Karpas-422 (cell line): ENCODE measurements around the gene SNX19. TPM values are rescaled to one million over a fixed set of nuclear protein-coding genes. Genes with fewer than 3 reads are reported as not detected.
"Not testable (repeated sequence)": the region's sequence is repeated elsewhere in the genome, so short reads cannot be mapped to it uniquely, and the experiment has no call there.

Experiments
- DNase-seq: peaks from one replicate; pipeline ENCODE4 v3.0.0-alpha.2; 2015
- H2AFZ ChIP-seq: fragments of 200-600 bp; sonication (generic); 2 replicates; pipeline ENCODE4 v1.6.1; 2014; ENCODE audit warnings: antibody characterized with exemption, low read length, mixed read lengths
- H3K27ac ChIP-seq: fragments of 200-600 bp; sonication (generic); 2 replicates; pipeline ENCODE4 v1.5.1; 2014; ENCODE audit warnings: mild to moderate bottlenecking, low read length, moderate library complexity
- H3K27me3 ChIP-seq: fragments of 200-600 bp; sonication (generic); 2 replicates; pipeline ENCODE4 v1.6.1; 2014; ENCODE audit warnings: low read length, mixed read lengths
- H3K36me3 ChIP-seq: fragments of 200-600 bp; sonication (generic); 2 replicates; pipeline ENCODE4 v1.6.1; 2014; ENCODE audit warnings: low read length, mixed read lengths; ENCODE audit not compliant: insufficient read depth
- H3K4me1 ChIP-seq: fragments of 200-600 bp; sonication (generic); 2 replicates; pipeline ENCODE4 v1.6.1; 2014; ENCODE audit warnings: mild to moderate bottlenecking, low read length, mixed read lengths
- H3K4me2 ChIP-seq: fragments of 200-600 bp; sonication (generic); 2 replicates; pipeline ENCODE4 v1.6.1; 2014; ENCODE audit warnings: low read length, low read depth, mild to moderate bottlenecking; ENCODE audit not compliant: poor library complexity, severe bottlenecking
- H3K4me3 ChIP-seq: fragments of 200-600 bp; sonication (generic); 2 replicates; pipeline ENCODE4 v1.5.1; 2014; ENCODE audit warnings: mild to moderate bottlenecking, antibody characterized with exemption, low read length, mixed read lengths
- H3K79me2 ChIP-seq: fragments of 200-600 bp; sonication (generic); 2 replicates; pipeline ENCODE4 v1.6.1; 2014; ENCODE audit warnings: mild to moderate bottlenecking, low read length, mixed read lengths
- H3K9ac ChIP-seq: fragments of 200-600 bp; sonication (generic); 2 replicates; pipeline ENCODE4 v1.6.0; 2014; ENCODE audit warnings: low read length
- H3K9me2 ChIP-seq: fragments of 200-600 bp; sonication (generic), shearing (Covaris generic); replicated peaks from 2 replicates; pipeline ENCODE4 v1.6.0; 2014; ENCODE audit warnings: mild to moderate bottlenecking, low read length, moderate library complexity; ENCODE audit not compliant: insufficient read depth
- H3K9me3 ChIP-seq: fragments of 300-700, 200-600 bp; sonication (generic); 2 replicates; pipeline ENCODE4 v1.6.1; 2014; ENCODE audit warnings: low read length, mixed read lengths
- H4K20me1 ChIP-seq: fragments of 200-600 bp; sonication (generic); 2 replicates; pipeline ENCODE4 v1.6.1; 2014; ENCODE audit warnings: mild to moderate bottlenecking, antibody characterized with exemption, low read length, low read depth; ENCODE audit not compliant: insufficient read depth
- total RNA-seq: library from RNA; depleted of rRNA; stranded (reverse); fragments of >200 nt; shearing (Covaris generic); gene quantifications from 2 replicates; pipeline ENCODE4 v1.2.3, GENCODE V29; 2014; ENCODE audit warnings: low replicate concordance

SNX19 gene
- total RNA-seq, 1 experiment from 2014 or later: 30.7 TPM

GRCh38 chr11:130937051-130937450, 20.8 kb upstream of the SNX19 start:
- Histone ChIP-seq H4K20me1 (no peaks in the 10 kb centered on the region), H3K9me3 (no peaks in the 10 kb centered on the region), H3K79me2 (no peaks in the 10 kb centered on the region), H3K27ac (no peak overlapping the region), H3K27me3 (no peaks in the 10 kb centered on the region), H3K4me3 (no peak overlapping the region), H2AFZ (no peak overlapping the region), H3K4me1 (no peaks in the 10 kb centered on the region), H3K9ac (no peak overlapping the region), H3K36me3 (no peaks in the 10 kb centered on the region), H3K4me2 (no peak overlapping the region), H3K9me2 (no peaks in the 10 kb centered on the region)
- DNase-seq: no peak

- DNase-seq: no peak
- Histone ChIP-seq H3K9me2 (no peaks in the 10 kb centered on the region), H2AFZ (no peak overlapping the region), H4K20me1 (no peaks in the 10 kb centered on the region), H3K9me3 (no peaks in the 10 kb centered on the region), H3K36me3 (no peaks in the 10 kb centered on the region), H3K4me2 (no peak overlapping the region), H3K27me3 (no peaks in the 10 kb centered on the region), H3K4me1 (no peaks in the 10 kb centered on the region), H3K79me2 (no peaks in the 10 kb centered on the region), H3K9ac (no peak overlapping the region), H3K4me3 (no peak overlapping the region), H3K27ac (no peak overlapping the region)
Observed at GRCh38 chr11:130932086-130932712, 15.9 kb upstream of the SNX19 start.

- Histone ChIP-seq H2AFZ (no peak overlapping the region), H3K9me3 (no peaks in the 10 kb centered on the region), H3K27ac (no peak overlapping the region), H3K27me3 (no peaks in the 10 kb centered on the region), H3K36me3 (no peaks in the 10 kb centered on the region), H3K9me2 (no peaks in the 10 kb centered on the region), H3K4me1 (no peaks in the 10 kb centered on the region), H3K4me3 (no peak overlapping the region), H3K9ac (no peak overlapping the region), H3K79me2 (no peaks in the 10 kb centered on the region), H3K4me2 (no peak overlapping the region), H4K20me1 (no peaks in the 10 kb centered on the region)
- no peak for DNase-seq
Observed at GRCh38 chr11:130924750-130925149, 8.5 kb upstream of the SNX19 start.

GRCh38 chr11:130920612-130921011, 4.3 kb upstream of the SNX19 start:
- not testable (repeated sequence) for H3K4me3 ChIP-seq, H3K4me2 ChIP-seq, H3K27ac ChIP-seq, DNase-seq, H3K27me3 ChIP-seq, H3K9me3 ChIP-seq, H4K20me1 ChIP-seq, H3K36me3 ChIP-seq, H3K4me1 ChIP-seq, H3K79me2 ChIP-seq, H3K9me2 ChIP-seq, H2AFZ ChIP-seq, H3K9ac ChIP-seq

- peaks cover 31% of the 10 kb centered on the region for H3K79me2 ChIP-seq
- H3K27me3 ChIP-seq: no peaks in the 10 kb centered on the region
- H3K4me3 ChIP-seq: no peak overlapping the region
- no peak overlapping the region for H3K27ac ChIP-seq
- H3K9me2 ChIP-seq: no peaks in the 10 kb centered on the region
- no peaks in the 10 kb centered on the region for H3K36me3 ChIP-seq
- H2AFZ ChIP-seq: no peak overlapping the region
- no peak overlapping the region for H3K9ac ChIP-seq
- DNase-seq: no peak
- H4K20me1 ChIP-seq: no peaks in the 10 kb centered on the region
- H3K9me3 ChIP-seq: no peaks in the 10 kb centered on the region
- peaks cover 14% of the 10 kb centered on the region for H3K4me1 ChIP-seq
- H3K4me2 ChIP-seq: no peak overlapping the region
Observed at GRCh38 chr11:130918081-130918480, 1.8 kb upstream of the SNX19 start.

- Histone ChIP-seq H3K9me2 (no peaks in the 10 kb centered on the region), H3K9ac (peak overlapping the region; percentile 61), H3K4me2 (peak overlapping the region; percentile 78), H3K4me1 (peaks cover 14% of the 10 kb centered on the region), H3K36me3 (no peaks in the 10 kb centered on the region), H3K4me3 (peak overlapping the region; percentile 80), H2AFZ (peak overlapping the region; percentile 62; the same call in 1 of the 2 replicates), H3K27ac (no peak overlapping the region), H3K79me2 (peaks cover 34% of the 10 kb centered on the region), H3K9me3 (no peaks in the 10 kb centered on the region), H4K20me1 (no peaks in the 10 kb centered on the region), H3K27me3 (no peaks in the 10 kb centered on the region)
- no peak for DNase-seq
Observed at GRCh38 chr11:130916910-130917309, 631 bp upstream of the SNX19 start.

- no peak for DNase-seq
- Histone ChIP-seq H2AFZ (no peak overlapping the region; the same call in 1 of the 2 replicates), H4K20me1 (no peaks in the 10 kb centered on the region), H3K9me2 (no peaks in the 10 kb centered on the region), H3K79me2 (peaks cover 34% of the 10 kb centered on the region), H3K36me3 (no peaks in the 10 kb centered on the region), H3K9ac (peak overlapping the region; percentile 89), H3K27me3 (no peaks in the 10 kb centered on the region), H3K27ac (no peak overlapping the region), H3K4me3 (peak overlapping the region; percentile 80), H3K9me3 (no peaks in the 10 kb centered on the region), H3K4me1 (peaks cover 14% of the 10 kb centered on the region), H3K4me2 (peak overlapping the region; percentile 78)
Observed at GRCh38 chr11:130915603-130916237, 559 bp downstream of the SNX19 start.

- no peak overlapping the region for H3K4me2 ChIP-seq
- H3K4me1 ChIP-seq: peaks cover 14% of the 10 kb centered on the region
- peaks cover 34% of the 10 kb centered on the region for H3K79me2 ChIP-seq
- no peaks in the 10 kb centered on the region for H3K9me3 ChIP-seq
- no peaks in the 10 kb centered on the region for H3K36me3 ChIP-seq
- H3K4me3 ChIP-seq: no peak overlapping the region
- no peaks in the 10 kb centered on the region for H3K27me3 ChIP-seq
- H4K20me1 ChIP-seq: no peaks in the 10 kb centered on the region
- no peak overlapping the region for H2AFZ ChIP-seq
- no peaks in the 10 kb centered on the region for H3K9me2 ChIP-seq
- H3K27ac ChIP-seq: no peak overlapping the region
- no peak for DNase-seq
- H3K9ac ChIP-seq: no peak overlapping the region
Observed at GRCh38 chr11:130913268-130913667, 3.0 kb downstream of the SNX19 start.
